NCI-H446 treated with DMSO at 0.1 percent for 48 hours (cell line): ENCODE data around the gene OR11H7.
"Not testable (repeated sequence)": the region's sequence is repeated elsewhere in the genome, so short reads cannot be mapped to it uniquely, and the experiment has no call there.

Experiments
- DNase-seq: peaks from one replicate; lab custom pipeline; 2025; lab: John Stamatoyannopoulos, UW

OR11H7 gene

GRCh38 chr14:20228681-20229080 is at the start of gene OR11H7:
Gene OR11H7 (plus strand): TSS chr14:20228981.
- DNase-seq = no peak

GRCh38 chr14:20179218-20179617 is 49.6 kb upstream of the OR11H7 start:
- no peak for DNase-seq

GRCh38 chr14:20179880-20180279 is 48.9 kb upstream of the OR11H7 start:
- DNase-seq = no peak

GRCh38 chr14:20180486-20180885 is 48.3 kb upstream of the OR11H7 start:
- no peak for DNase-seq

- no peak for DNase-seq
Measured at GRCh38 chr14:20184181-20184580, 44.6 kb upstream of the OR11H7 start.

GRCh38 chr14:20190596-20190995 is 38.2 kb upstream of the OR11H7 start, which contains the start of gene OR11G2:
Gene OR11G2 (plus strand): TSS chr14:20190896. CDS start chr14:20197438, 6,542 bp downstream.
- no peak for DNase-seq

GRCh38 chr14:20191396-20191795 is 37.4 kb upstream of the OR11H7 start:
- no peak for DNase-seq

- no peak for DNase-seq
Measured at GRCh38 chr14:20194101-20194500, 34.7 kb upstream of the OR11H7 start.

- not testable (repeated sequence) for DNase-seq
Measured at GRCh38 chr14:20195170-20195569, 33.6 kb upstream of the OR11H7 start.

- no peak for DNase-seq
Measured at GRCh38 chr14:20195911-20196310, 32.9 kb upstream of the OR11H7 start.

- DNase-seq = no peak
Measured at GRCh38 chr14:20197459-20197858, 31.3 kb upstream of the OR11H7 start.

- no peak for DNase-seq
Measured at GRCh38 chr14:20198991-20199390, 29.8 kb upstream of the OR11H7 start.

- no peak for DNase-seq
Measured at GRCh38 chr14:20204721-20205120, 24.1 kb upstream of the OR11H7 start.

GRCh38 chr14:20209595-20209994 is 19.2 kb upstream of the OR11H7 start:
- no peak for DNase-seq

- DNase-seq = not testable (repeated sequence)
Measured at GRCh38 chr14:20212406-20212805, 16.4 kb upstream of the OR11H7 start.

- DNase-seq = no peak
Measured at GRCh38 chr14:20215196-20215595, 13.6 kb upstream of the OR11H7 start.

- no peak for DNase-seq
Measured at GRCh38 chr14:20219033-20219432, 9.7 kb upstream of the OR11H7 start.

- DNase-seq = no peak
Measured at GRCh38 chr14:20223410-20223809, 5.4 kb upstream of the OR11H7 start, which contains the start of gene OR11H6. Gene OR11H6 (plus strand): TSS chr14:20223710. CDS start chr14:20223710, 0 bp downstream.

GRCh38 chr14:20235415-20235814 is 6.6 kb downstream of the OR11H7 start:
- DNase-seq = not testable (repeated sequence)

- no peak for DNase-seq
Measured at GRCh38 chr14:20247646-20248246, 19.0 kb downstream of the OR11H7 start.

GRCh38 chr14:20262642-20263128 is 33.9 kb downstream of the OR11H7 start:
- DNase-seq = no peak

- DNase-seq = not testable (repeated sequence)
Measured at GRCh38 chr14:20264361-20264760, 35.6 kb downstream of the OR11H7 start.

GRCh38 chr14:20274062-20274461 is 45.3 kb downstream of the OR11H7 start:
- DNase-seq = no peak

- no peak for DNase-seq
Measured at GRCh38 chr14:20277409-20277808, 48.6 kb downstream of the OR11H7 start.
